CD4-positive, alpha-beta T cell (primary cell): ENCODE data around the gene NUP210. TPM values are rescaled to one million over a fixed set of nuclear protein-coding genes. Genes with fewer than 3 reads are reported as not detected.

Source experiments
- ATAC-seq: fragments of 200-7000 bp; cut with Tn5 transposase; one replicate; pipeline ENCODE4 v1.10.0; 2022; ENCODE audit warnings: mild to moderate bottlenecking; ENCODE audit not compliant: poor library complexity
- CTCF ChIA-PET: fragments of 350-600 bp; sonication (Branson Sonifier 250); formaldehyde crosslinking; loops from one replicate; lab custom pipeline; 2021; ENCODE audit warnings: antibody characterized with exemption, inconsistent platforms; lab: Charles Lee
- POLR2A ChIA-PET: fragments of 350-600 bp; sonication (Branson Sonifier 250); formaldehyde crosslinking; loops from one replicate; lab custom pipeline; 2021; ENCODE audit warnings: antibody characterized with exemption, inconsistent platforms; lab: Charles Lee
- DNase-seq, 14 experiments: peaks; one replicate each; pipeline ENCODE4 v3.0.0-alpha.2; 2013 to 2020; ENCODE audit warnings: mixed read lengths in 2 of 14
- H3K27ac ChIP-seq, 2 donors: one replicate each; pipeline versions ENCODE4 v1.5.1 to v1.7.0; 2013; ENCODE audit warnings: low read length in 2 of 2, low read depth in 1 of 2, mild to moderate bottlenecking in 1 of 2
- H3K27me3 ChIP-seq, 2 experiments: 1 replicate in 1 of 2; 2 replicates in 1 of 2; pipeline versions ENCODE4 v1.6.1 to v1.7.0; 2013; ENCODE audit warnings: low read length in 2 of 2, control low read depth in 1 of 2, mild to moderate bottlenecking in 1 of 2, moderate library complexity in 1 of 2; ENCODE audit not compliant: insufficient read depth in 2 of 2, control insufficient read depth in 1 of 2
- H3K36me3 ChIP-seq: one replicate; pipeline ENCODE4 v1.6.1; 2013; ENCODE audit warnings: low read length, control low read depth; ENCODE audit not compliant: insufficient read depth
- H3K4me1 ChIP-seq: one replicate; pipeline ENCODE4 v1.6.1; 2013; ENCODE audit warnings: low read length, control low read depth; ENCODE audit not compliant: insufficient read depth
- H3K4me3 ChIP-seq: one replicate; pipeline ENCODE4 v1.5.1; 2013; ENCODE audit warnings: mild to moderate bottlenecking, low read length, moderate library complexity
- H3K9me3 ChIP-seq, 2 experiments: 1 replicate in 1 of 2; 2 replicates in 1 of 2; pipeline versions ENCODE4 v1.6.1 to v1.7.0; 2013; ENCODE audit warnings: low read length in 2 of 2, mild to moderate bottlenecking in 2 of 2, control low read depth in 1 of 2, moderate library complexity in 1 of 2; ENCODE audit not compliant: control insufficient read depth in 1 of 2, insufficient read depth in 1 of 2
- H3K27ac Mint-ChIP-seq: one replicate; pipeline ENCODE4 v1.8.0; 2020; ENCODE audit warnings: mixed read lengths
- H3K27me3 Mint-ChIP-seq: one replicate; pipeline ENCODE4 v1.8.0; 2021; ENCODE audit warnings: mixed read lengths
- H3K36me3 Mint-ChIP-seq: one replicate; pipeline ENCODE4 v1.8.0; 2021; ENCODE audit warnings: low read depth, mixed read lengths
- H3K4me1 Mint-ChIP-seq: one replicate; pipeline ENCODE4 v1.8.0; 2021; ENCODE audit warnings: low read depth, mixed read lengths
- H3K4me3 Mint-ChIP-seq: one replicate; pipeline ENCODE4 v1.8.0; 2020; ENCODE audit warnings: mild to moderate bottlenecking, mixed read lengths
- H3K9me3 Mint-ChIP-seq: one replicate; pipeline ENCODE4 v1.8.0; 2020; ENCODE audit warnings: mixed read lengths
- CTCF ChIP-seq: fragments of 200-600 bp; IDR thresholded peaks from one replicate; pipeline ENCODE4 v1.8.0; 2022; ENCODE audit warnings: antibody characterized with exemption, mild to moderate bottlenecking
- intact Hi-C, 2 experiments: fragments of 100-400 bp; cut with DNase I in 1 of 2; cut with micrococcal nuclease in 1 of 2; formaldehyde crosslinking; loops; one replicate each; pipeline versions ENCODE4 v1.15.1 to v1.9.0; 2023 to 2025; cut with DNase I, micrococcal nuclease
- total RNA-seq, 174 experiments: library from RNA in 2 of 174; stranded (reverse) in 2 of 174; gene quantifications; one replicate each; pipeline ENCODE4 v1.2.3 and lab custom pipeline; 2021 to 2026

NUP210 gene
- total RNA-seq, 2 experiments from 2014 or later = 82.0 to 83.5 TPM

- intact Hi-C loops = loop anchor here in 1 of 2 experiments (10.0 kb wide), 1 partner anchor 419 kb away; no protein-coding TSS in a partner anchor
- H3K4me1 Mint-ChIP-seq = no peaks in the 10 kb centered on the region
- no peak for TF ChIP-seq CTCF
- Histone ChIP-seq H3K27me3 (no peaks in the 10 kb centered on the region), H3K9me3 (peaks cover 0 to 14% of the 10 kb centered on the region in 2 experiments), H3K4me3 (no peak overlapping the region), H3K27ac (no peak overlapping the region), H3K4me1 (no peaks in the 10 kb centered on the region), H3K36me3 (no peaks in the 10 kb centered on the region)
- peaks cover 14% of the 10 kb centered on the region for H3K27me3 Mint-ChIP-seq
- no peak overlapping the region for H3K4me3 Mint-ChIP-seq
- ChIA-PET CTCF (no interaction called here), POLR2A (no interaction called here)
- DNase-seq (no peak), ATAC-seq (no peak)
- H3K9me3 Mint-ChIP-seq = no peaks in the 10 kb centered on the region
- H3K36me3 Mint-ChIP-seq = no peaks in the 10 kb centered on the region
- no peak overlapping the region for H3K27ac Mint-ChIP-seq
Observed at GRCh38 chr3:13273604-13274105, 146.5 kb downstream of the NUP210 start.

- Histone ChIP-seq H3K4me1 (no peaks in the 10 kb centered on the region), H3K27ac (no peak overlapping the region), H3K9me3 (peaks cover 0 to 16% of the 10 kb centered on the region in 2 experiments), H3K4me3 (no peak overlapping the region), H3K36me3 (no peaks in the 10 kb centered on the region), H3K27me3 (no peaks in the 10 kb centered on the region)
- CTCF ChIA-PET = no interaction called here
- no peaks in the 10 kb centered on the region for H3K9me3 Mint-ChIP-seq
- H3K27ac Mint-ChIP-seq = no peak overlapping the region
- no peak for ATAC-seq
- no peak for TF ChIP-seq CTCF
- H3K27me3 Mint-ChIP-seq = peaks cover 17% of the 10 kb centered on the region
- H3K4me1 Mint-ChIP-seq = no peaks in the 10 kb centered on the region
- POLR2A ChIA-PET = no interaction called here
- H3K36me3 Mint-ChIP-seq = no peaks in the 10 kb centered on the region
- H3K4me3 Mint-ChIP-seq = no peak overlapping the region
- no peak for DNase-seq
- intact Hi-C loops = loop anchor here in 1 of 2 experiments (10.0 kb wide), 1 partner anchor 418 kb away; no protein-coding TSS in a partner anchor
Observed at GRCh38 chr3:13272831-13273603, 147.1 kb downstream of the NUP210 start.

- Mint-ChIP-seq H3K4me1 (no peaks in the 10 kb centered on the region), H3K9me3 (no peaks in the 10 kb centered on the region), H3K27ac (no peak overlapping the region), H3K27me3 (peaks cover 7% of the 10 kb centered on the region), H3K36me3 (no peaks in the 10 kb centered on the region), H3K4me3 (no peak overlapping the region)
- TF ChIP-seq CTCF = no peak
- CTCF ChIA-PET = no interaction called here
- intact Hi-C loops = loop anchor here in 1 of 2 experiments (10.0 kb wide), 1 partner anchor 415 kb away; no protein-coding TSS in a partner anchor
- Histone ChIP-seq H3K27me3 (peaks cover 3 to 5% of the 10 kb centered on the region in 2 experiments), H3K4me1 (no peaks in the 10 kb centered on the region), H3K4me3 (no peak overlapping the region), H3K27ac (no peak overlapping the region), H3K36me3 (no peaks in the 10 kb centered on the region), H3K9me3 (peaks cover 4 to 31% of the 10 kb centered on the region in 2 experiments)
- POLR2A ChIA-PET = no interaction called here
- no peak for DNase-seq
- no peak for ATAC-seq
Observed at GRCh38 chr3:13269711-13270378, 150.3 kb downstream of the NUP210 start.
